Neutrophil (primary cell): ENCODE measurements around the gene GBF1.

Experiments used
- H3K27ac ChIP-seq: fragments of 200-600 bp; sonication (generic); 2 replicates; pipeline ENCODE4 v1.5.1; 2016; ENCODE audit warnings: mild to moderate bottlenecking, moderate library complexity
- H3K27me3 ChIP-seq: fragments of 200-600 bp; sonication (generic); 2 replicates; pipeline ENCODE4 v1.6.0; 2016; ENCODE audit warnings: mild to moderate bottlenecking
- H3K36me3 ChIP-seq: fragments of 200-600 bp; sonication (generic); 2 replicates; pipeline ENCODE4 v1.5.1; 2017
- H3K4me1 ChIP-seq, 2 experiments: fragments of 200-600 bp in 1 of 2; sonication (generic) in 1 of 2; 1 replicate in 1 of 2; 2 replicates in 1 of 2; pipeline versions ENCODE4 v1.5.1 to v1.6.1; 2013 to 2016; ENCODE audit warnings: low read depth in 1 of 2, low read length in 1 of 2, mild to moderate bottlenecking in 1 of 2, moderate library complexity in 1 of 2; ENCODE audit not compliant: control insufficient read depth in 1 of 2, insufficient read depth in 1 of 2
- H3K4me3 ChIP-seq, 2 experiments: fragments of 200-600 bp in 1 of 2; sonication (generic) in 1 of 2; 1 replicate in 1 of 2; 2 replicates in 1 of 2; pipeline ENCODE4 v1.5.1; 2013 to 2016; ENCODE audit warnings: low read depth in 1 of 2, low read length in 1 of 2, mild to moderate bottlenecking in 1 of 2, moderate library complexity in 1 of 2
- H3K9me3 ChIP-seq: fragments of 200-600 bp; sonication (generic); 2 replicates; pipeline ENCODE4 v1.5.1; 2016
- TF ChIP-seq, protein P1 (sequence below): fragments of 200-600 bp; sonication (generic); IDR thresholded peaks from 2 replicates; pipeline ENCODE4 v1.5.1; 2016; ENCODE audit warnings: antibody characterized with exemption

The GBF1 gene

DNA sequence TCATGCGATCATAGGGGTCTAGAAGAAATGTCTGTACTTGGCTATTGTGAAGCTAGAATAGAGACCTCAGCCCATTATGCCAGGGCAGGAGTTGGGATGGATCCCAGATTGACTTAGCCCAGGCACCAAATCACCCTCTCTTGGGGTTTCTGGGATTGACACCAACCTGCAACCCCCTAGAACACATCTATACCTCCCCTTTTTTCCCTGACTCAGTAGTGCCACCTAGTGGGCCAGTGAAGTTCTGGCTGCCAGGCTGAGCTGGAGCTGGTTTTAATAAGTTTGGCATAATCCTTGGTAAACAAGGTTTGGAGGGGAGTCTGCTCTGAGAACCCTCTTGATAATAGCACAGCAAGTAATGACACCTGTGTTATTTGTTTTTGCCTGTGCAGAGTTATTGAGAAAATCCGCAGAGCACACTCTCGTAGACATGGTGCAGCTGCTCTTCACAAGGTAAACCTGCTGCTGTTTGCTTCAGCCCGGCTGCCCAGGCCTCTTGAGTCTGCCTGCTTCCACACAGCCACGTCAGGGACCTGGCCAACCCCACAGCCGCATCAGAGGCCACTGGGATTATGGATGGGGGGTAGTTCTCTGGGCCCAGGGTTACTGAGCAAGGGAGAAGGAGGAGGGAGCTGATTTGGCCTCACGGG lies 106.9 kb downstream of the GBF1 start:
- no peaks in the 10 kb centered on the region for H3K4me1 ChIP-seq
- no peaks in the 10 kb centered on the region for H3K9me3 ChIP-seq
- H3K4me3 ChIP-seq, result no peak overlapping the region
- no peak overlapping the region for H3K27ac ChIP-seq
- no peaks in the 10 kb centered on the region for H3K27me3 ChIP-seq
- peaks cover 72% of the 10 kb centered on the region for H3K36me3 ChIP-seq
- TF ChIP-seq, protein P1, sequence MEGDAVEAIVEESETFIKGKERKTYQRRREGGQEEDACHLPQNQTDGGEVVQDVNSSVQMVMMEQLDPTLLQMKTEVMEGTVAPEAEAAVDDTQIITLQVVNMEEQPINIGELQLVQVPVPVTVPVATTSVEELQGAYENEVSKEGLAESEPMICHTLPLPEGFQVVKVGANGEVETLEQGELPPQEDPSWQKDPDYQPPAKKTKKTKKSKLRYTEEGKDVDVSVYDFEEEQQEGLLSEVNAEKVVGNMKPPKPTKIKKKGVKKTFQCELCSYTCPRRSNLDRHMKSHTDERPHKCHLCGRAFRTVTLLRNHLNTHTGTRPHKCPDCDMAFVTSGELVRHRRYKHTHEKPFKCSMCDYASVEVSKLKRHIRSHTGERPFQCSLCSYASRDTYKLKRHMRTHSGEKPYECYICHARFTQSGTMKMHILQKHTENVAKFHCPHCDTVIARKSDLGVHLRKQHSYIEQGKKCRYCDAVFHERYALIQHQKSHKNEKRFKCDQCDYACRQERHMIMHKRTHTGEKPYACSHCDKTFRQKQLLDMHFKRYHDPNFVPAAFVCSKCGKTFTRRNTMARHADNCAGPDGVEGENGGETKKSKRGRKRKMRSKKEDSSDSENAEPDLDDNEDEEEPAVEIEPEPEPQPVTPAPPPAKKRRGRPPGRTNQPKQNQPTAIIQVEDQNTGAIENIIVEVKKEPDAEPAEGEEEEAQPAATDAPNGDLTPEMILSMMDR, result peak; percentile 80

DNA sequence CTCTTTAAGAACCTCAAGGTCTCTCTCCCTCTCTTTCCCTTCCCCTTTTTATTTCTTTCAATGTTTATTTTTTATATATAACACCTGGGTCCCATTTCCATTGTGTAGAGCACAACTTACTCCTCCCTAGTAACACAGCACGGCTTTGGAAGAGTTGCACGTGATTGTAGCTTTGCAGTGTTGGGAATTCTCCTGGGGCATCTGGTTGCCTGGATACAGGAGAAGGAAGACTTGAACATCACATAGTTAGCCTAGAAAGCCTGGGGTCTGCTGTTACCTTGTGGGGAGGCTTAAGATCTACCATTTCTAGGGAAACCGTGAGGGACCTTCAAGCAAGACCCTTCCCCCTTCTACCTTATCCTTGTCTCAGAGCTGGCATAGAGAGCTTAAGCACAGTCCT lies 109.1 kb downstream of the GBF1 start:
- H3K4me3 ChIP-seq, result no peak overlapping the region
- no peak overlapping the region for H3K27ac ChIP-seq
- peaks cover 81% of the 10 kb centered on the region for H3K36me3 ChIP-seq
- TF ChIP-seq, protein P1, result no peak
- H3K9me3 ChIP-seq, result no peaks in the 10 kb centered on the region
- no peaks in the 10 kb centered on the region for H3K27me3 ChIP-seq
- H3K4me1 ChIP-seq, result no peaks in the 10 kb centered on the region

DNA sequence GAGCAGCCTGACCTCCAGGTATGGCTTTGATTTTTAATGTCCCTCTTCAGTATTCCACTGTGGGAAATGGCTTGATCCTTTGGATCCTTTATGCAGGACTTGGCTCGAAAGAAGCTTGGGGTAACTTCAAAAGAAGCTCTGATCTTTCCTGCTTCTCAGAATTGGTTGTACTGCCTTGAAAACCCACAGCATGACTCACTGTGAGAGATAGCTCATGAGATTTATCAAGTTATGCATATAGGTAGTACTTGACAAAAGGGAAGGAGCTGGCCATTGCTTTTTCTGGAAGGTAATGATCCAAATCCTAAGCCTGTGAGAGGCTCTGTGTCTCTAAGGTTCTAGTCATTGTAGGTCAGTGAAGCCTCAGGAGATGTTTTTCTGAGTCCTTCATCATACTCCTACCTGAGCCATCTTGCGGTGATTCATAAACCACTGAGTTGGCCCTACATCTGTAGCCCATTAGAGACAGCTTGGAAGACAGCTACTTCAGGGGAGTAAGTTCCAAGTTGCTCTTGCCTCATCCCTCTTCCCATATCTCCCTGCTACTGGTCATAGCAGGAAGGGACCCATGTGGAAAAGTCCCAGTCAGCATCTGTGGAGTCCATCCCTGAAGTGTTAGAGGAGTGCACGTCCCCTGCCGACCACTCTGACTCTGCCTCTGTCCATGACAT lies 113.5 kb downstream of the GBF1 start:
- Histone ChIP-seq H3K36me3 (peaks cover 92% of the 10 kb centered on the region), H3K4me3 (no peak overlapping the region), H3K27me3 (no peaks in the 10 kb centered on the region), H3K4me1 (no peaks in the 10 kb centered on the region), H3K27ac (no peak overlapping the region), H3K9me3 (no peaks in the 10 kb centered on the region)
- TF ChIP-seq, protein P1, result no peak

DNA sequence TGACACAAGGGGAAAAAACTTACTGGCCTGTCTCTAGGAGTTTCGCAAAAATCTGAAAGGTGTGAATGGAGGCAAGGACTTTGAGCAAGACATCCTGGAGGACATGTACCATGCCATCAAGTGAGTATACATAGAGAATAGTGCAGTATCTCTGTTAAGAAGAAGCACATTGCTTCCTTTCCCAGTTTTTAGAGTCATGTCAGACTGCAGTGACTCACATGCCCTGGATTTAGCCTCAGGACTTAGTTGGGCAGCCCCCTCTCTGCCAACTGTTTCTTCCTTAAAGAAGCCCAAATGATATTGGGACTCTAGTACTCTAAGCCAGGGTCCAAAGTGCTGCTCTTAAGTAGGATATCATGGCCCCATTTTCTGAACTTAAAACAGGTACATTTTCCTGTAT lies 122.1 kb downstream of the GBF1 start:
- Histone ChIP-seq H3K27me3 (no peaks in the 10 kb centered on the region), H3K4me1 (no peaks in the 10 kb centered on the region), H3K9me3 (no peaks in the 10 kb centered on the region), H3K27ac (no peak overlapping the region), H3K4me3 (no peak overlapping the region), H3K36me3 (peaks cover 99% of the 10 kb centered on the region)
- TF ChIP-seq, protein P1, result no peak

DNA sequence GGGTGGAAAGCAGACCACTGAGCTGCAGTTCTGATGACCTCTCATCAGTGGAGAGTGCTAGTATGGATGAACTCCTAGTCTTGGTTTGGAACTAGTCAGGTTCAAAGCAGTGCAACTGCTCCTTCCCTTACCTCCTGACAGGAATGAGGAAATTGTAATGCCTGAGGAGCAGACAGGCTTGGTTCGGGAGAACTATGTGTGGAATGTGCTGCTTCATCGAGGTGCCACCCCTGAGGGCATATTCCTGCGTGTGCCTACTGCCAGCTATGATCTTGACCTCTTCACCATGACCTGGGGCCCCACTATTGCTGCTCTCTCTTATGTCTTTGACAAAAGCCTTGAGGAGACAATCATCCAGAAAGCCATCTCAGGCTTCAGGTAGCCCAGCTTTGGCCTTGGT lies 122.7 kb downstream of the GBF1 start:
- no peaks in the 10 kb centered on the region for H3K4me1 ChIP-seq
- H3K9me3 ChIP-seq, result no peaks in the 10 kb centered on the region
- TF ChIP-seq, protein P1, result no peak
- no peak overlapping the region for H3K4me3 ChIP-seq
- H3K36me3 ChIP-seq, result peaks cover 99% of the 10 kb centered on the region
- no peak overlapping the region for H3K27ac ChIP-seq
- no peaks in the 10 kb centered on the region for H3K27me3 ChIP-seq
